GM23248 (cell line): Measurements from ENCODE around the gene NEK4.

Experiments used
- EZH2 ChIP-seq: fragments of 200-600 bp; sonication (generic); IDR thresholded peaks from 2 replicates; pipeline ENCODE4 v1.6.1; 2018; ENCODE audit warnings: antibody characterized with exemption, mild to moderate bottlenecking; ENCODE audit not compliant: insufficient read depth, poor library complexity, severe bottlenecking
- EZH2phosphoT487 ChIP-seq: fragments of 200-600 bp; sonication (generic); IDR thresholded peaks from 2 replicates; pipeline ENCODE4 v1.6.1; 2018; ENCODE audit warnings: antibody characterized with exemption, moderate library complexity, mild to moderate bottlenecking, low read depth; ENCODE audit not compliant: insufficient read depth

- no peak for TF ChIP-seq EZH2
- TF ChIP-seq EZH2phosphoT487, result no peak
Measured at GRCh38 chr3:52796411-52796810, 25.7 kb upstream of the NEK4 start.
